HG03354 (cell line): ENCODE data around the gene S100A3.
"Not testable (repeated sequence)": the region's sequence is repeated elsewhere in the genome, so short reads cannot be mapped to it uniquely, and the experiment has no call there.

Experiments
- ATAC-seq: cut with Tn5 transposase; IDR thresholded peaks from one replicate; pipeline ENCODE4 v1.9.1; 2021; ENCODE audit warnings: mild to moderate bottlenecking; ENCODE audit not compliant: unreplicated experiment, poor library complexity, severe bottlenecking

Gene S100A3, protein sequence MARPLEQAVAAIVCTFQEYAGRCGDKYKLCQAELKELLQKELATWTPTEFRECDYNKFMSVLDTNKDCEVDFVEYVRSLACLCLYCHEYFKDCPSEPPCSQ

DNA sequence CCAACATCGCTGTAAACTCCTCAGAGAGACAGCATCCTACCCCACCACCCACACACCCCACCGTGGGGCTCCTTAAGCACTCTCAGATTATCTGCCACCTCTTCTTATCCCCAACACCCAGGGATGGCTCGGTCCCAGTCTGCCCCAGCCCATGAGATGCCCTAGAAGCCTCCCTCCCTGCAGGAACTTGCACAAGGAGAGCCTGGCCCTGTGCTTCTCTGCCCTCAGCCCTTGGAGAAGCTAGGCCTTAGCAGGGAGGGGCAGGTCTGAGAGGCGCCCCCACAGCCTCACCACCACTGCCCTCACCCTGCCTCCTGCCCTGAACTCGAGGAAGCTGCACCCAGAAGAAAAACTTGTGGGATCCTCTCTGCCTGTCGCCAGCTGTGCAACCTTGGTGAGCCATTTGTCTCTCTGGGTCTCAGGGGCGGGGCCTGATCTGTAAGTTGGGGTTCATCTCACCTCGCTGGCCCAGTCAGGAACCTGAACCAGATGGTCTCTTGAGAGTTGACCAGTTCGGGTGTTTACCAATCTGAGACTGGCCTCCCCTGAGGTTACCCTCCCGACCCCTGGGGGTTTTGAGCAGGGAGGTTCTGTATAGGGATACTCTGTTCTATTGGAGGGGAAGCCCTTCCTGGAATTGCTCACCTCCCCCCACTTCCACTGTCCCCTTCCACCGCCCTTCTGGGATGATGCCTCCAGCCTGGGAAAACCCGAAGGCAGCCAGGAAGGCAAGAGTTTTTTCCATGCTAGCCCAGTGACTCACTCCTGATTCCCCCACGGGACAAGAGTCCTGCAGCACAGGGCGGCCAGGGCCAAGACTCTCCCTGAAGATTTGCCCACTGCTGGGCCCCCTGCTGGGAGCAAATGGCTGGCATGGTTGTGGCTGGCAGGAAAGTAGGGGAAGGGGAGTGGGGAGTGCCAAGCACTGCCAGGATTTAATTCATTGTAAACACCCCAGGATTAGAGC, at the start of gene S100A3:
Gene S100A3 (minus strand): TSS at position 537 of the 967 bp plus-strand sequence. CDS start 773 bp downstream, outside the sequence.
- ATAC-seq, result no peak

DNA sequence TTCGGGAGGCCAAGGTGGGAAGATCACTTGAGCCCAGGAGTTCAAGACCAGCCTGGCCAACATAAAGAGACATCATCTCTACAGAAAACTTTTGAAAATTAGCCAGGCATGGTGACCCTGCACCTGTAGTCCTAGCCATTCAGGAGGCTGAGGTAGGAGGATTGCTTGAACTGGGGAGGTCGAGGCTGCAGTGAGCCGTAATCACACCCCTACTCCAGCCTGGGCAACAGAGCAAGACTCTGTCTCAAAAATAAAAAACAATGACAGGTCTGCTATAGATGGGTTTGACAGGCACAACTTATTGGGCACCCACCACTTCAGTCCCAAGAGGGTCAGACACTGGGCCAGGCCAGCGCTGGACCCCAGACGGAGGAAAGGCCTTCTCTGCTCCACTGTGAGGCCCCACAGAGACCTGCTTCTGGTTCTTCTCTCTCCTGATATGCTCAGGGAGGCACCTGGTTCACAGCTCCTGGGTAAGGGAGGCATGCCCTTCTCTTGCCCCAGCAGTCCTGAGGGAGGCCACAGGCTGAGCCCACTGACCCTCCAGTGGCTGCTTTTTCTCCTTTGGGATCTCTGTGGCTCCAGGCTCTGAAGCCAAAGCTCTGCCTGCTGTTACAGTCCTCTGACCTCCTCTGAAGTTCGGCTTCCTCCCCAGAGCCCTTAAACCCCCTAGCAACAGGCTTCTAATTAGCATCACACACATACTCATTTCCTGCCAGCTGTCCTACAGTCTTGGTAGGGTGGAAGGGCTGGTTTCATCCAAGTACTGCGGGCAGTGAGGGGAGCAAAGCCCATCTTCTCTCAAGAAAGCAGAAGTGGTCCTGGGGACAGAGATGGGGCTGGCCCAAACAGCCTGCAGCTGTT, 49.5 kb upstream of the S100A3 start:
- ATAC-seq, result peak; percentile 99

DNA sequence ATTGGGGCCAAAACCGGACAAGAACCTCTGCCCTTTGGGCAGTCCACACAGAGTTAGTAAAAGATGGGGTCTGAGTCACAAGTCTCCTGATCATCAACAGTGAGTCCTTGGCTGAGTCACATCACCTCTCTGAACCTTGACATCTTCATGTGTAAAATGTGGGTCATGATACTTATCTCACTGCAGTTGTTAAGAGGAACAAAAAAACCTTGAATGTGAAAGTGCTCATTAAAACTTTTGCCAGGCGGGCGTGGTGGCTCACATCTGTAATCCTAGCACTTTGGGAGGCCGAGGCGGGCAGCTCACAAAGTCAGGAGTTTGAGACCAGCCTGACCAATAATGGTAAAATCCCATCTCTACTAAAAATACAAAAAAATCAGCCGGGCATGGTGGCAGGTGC, 48.1 kb upstream of the S100A3 start:
- no peak for ATAC-seq

DNA sequence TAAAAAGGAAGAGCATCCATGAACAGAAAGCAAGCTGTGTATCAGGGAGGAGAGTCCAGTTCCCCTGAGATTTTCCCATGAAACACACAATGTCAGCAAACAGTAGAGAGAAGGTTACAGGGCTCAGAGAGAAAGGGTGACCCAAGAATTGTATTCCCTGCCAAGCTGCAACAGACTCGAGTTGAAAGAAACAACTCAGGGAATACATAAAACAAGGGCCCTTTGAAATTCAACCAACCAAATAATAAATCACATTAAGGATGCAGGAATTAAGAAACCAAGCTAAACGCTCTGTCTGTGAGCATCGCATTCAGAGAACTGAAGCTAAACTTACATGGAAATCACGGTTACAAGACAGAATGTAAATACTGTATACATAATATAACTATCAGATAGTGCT, 43.7 kb upstream of the S100A3 start:
- ATAC-seq, result no peak

DNA sequence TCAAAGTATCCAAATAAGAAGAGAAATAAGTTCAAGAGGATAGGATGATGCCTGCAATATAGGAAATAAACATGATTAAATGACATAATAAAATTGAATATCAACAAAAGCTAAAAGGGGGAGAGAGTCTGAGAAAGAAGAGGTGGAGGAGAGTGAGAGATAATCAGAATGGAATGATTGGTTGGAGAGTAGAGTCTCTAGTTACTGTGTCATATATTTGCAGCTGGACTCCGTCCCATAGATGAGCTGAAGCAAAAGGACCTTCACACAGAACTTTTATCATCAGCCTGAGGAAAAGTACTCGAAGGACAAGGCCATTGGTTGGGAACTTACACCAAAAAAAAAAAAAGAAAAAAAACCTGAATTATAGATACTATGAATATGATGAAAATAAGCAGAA, 39.4 kb upstream of the S100A3 start:
- ATAC-seq, result no peak

DNA sequence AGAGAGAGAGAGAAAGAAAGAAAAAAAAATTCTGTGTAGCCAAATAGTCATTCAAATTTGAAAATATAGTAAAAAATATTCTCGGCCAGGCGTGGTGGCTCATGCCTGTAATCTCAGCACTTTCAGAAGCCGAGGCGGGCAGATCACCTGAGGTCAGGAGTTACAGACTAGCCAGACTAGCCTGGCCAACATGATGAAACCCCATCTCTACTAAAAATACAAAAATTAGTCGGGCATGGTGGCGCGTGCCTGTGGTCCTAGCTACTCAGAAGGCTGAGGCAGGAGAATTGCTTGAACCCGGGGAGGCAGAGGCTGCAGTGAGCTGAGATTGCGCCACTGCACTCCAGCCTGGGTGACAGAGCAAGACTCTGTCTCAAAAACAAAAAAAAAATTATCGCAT, 39.0 kb upstream of the S100A3 start:
- not testable (repeated sequence) for ATAC-seq

DNA sequence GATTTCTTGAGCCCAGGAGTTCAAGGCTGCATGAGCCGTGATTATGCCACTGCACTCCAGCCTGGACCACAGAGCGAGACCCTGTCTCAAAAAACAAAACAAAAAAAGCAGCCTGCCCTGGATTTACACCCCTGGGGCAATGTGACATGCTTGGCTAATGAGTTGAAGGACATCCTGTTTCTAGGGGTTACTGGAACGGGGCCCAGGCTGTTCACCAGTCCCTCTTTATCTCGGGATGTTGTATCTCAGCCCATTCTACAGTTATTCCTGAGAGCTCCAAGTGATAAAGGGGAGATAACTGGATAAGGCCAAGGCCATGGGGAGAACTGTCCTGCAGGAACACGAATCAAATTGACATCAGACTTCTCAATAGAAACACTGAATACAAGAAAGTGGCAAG, 38.3 kb upstream of the S100A3 start:
- no peak for ATAC-seq

DNA sequence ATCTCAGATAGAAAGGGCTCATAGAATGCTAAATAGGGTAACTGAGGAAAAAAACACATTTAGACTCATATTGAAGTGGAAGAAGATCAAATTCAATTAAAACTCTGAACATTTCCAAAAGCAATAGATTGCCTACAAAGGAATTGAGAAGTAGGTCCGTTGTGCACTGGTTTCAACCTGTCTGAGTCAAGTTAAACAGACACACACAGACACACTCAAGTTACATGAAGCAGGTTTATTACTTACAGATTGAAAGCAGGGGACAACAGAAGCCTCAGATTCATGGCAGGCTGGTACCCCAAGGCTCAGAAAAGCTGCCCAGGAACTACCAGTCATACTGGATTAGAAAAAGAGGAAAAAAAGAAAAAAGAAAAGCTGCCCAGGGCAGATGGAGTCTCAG, 37.3 kb upstream of the S100A3 start:
- no peak for ATAC-seq

DNA sequence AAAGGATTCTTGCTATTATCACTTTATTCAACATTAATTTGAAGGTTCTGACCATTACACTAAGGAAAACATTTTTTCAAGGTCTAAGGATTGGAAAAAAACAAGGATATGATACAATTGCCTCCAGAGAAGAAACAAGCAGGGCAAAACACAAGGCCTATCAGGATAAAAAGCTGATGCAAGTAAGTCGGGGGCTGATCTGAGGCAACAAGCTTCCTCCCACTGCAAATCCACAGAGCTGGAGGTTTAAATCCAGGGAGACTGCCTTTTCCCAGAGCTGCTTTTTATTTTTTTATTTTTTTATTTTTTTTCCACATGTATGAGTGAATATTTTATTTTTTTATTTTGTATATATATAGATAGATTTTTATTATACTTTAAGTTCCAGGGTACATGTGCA, 35.9 kb upstream of the S100A3 start:
- ATAC-seq, result no peak

DNA sequence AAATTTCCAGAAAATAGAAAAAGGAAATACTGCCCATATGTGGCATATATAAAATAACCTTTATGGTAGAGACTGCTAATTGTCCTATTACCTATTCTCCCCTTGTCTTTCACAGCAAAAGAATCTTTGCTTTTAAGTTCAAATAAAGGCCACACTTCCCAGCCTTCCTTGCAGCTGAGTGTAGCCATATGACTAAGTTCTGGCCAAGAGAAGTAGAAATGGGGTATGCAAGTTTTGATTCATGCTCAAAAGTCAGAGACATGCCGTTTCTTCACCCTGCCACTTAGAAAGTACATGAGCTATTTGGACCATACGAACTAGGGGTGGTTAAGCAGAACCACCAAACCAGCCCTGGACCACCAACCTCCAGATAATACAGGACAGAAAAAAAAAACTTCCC, 34.9 kb upstream of the S100A3 start:
- no peak for ATAC-seq

DNA sequence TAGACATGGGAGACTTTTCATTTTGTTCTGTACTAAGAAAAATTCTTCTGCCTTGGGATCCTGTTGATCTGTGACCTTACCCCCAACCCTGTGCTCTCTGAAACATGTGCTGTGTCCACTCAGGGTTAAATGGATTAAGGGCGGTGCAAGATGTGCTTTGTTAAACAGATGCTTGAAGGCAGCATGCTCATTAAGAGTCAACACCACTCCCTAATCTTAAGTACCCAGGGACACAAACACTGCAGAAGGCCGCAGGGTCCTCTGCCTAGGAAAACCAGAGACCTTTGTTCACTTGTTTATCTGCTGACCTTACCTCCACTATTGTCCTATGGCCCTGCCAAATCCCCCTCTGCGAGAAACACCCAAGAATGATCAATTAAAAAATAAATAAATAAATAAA, 34.5 kb upstream of the S100A3 start:
- ATAC-seq, result not testable (repeated sequence)

DNA sequence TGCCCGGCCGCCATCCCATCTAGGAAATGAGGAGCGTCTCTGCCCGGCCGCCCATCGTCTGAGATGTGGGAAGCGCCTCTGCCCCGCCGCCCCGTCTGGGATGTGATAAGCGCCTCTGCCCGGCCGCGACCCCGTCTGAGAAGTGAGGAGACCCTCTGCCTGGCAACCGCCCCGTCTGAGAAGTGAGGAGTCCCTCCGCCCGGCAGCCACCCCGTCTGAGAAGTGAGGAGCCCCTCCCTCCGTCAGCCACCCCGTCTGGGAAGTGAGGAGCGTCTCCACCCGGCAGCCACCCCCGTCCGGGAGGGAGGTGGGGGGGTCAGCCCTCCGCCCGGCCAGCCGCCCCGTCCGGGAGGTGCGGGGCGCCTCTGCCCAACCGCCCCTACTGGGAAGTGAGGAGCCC, 33.8 kb upstream of the S100A3 start:
- not testable (repeated sequence) for ATAC-seq

DNA sequence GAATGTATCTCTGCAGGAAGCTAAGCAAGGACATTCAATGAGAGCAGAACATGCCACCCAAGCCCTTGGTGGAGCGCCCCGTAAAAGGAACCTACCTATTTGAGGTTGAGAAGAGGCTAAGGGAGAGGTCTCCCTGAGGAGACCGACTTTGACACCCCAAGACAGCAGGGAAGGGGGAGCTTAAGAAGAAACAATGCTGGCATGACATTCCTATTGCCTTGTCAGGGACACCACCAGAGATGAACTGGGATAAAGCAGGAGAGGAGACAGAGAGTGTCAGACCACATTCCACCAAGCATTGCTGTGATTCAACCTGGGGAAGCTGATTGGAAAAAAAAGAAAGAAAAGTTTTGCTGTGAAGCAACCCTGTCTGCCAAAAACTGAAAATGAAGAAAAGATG, 29.9 kb upstream of the S100A3 start:
- ATAC-seq, result no peak

DNA sequence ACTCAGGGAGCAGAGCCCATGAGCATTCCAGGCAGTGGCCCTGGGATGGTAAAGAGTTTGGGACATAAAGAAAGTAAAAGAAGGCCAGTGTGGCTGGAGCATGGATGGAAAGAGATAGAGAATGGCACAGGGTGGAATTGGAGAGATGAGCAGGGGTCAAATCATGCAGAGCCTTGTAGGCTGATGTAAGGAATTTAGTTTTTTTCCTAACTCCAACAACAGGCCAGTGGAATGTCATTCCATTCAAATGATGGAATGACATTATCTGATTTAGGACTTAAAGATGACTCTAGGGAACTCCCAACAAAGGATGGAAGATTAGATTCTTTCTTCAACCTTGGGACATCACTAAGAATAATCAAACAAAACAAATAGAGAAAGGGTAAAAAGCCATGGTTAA, 29.4 kb upstream of the S100A3 start:
- ATAC-seq, result no peak

DNA sequence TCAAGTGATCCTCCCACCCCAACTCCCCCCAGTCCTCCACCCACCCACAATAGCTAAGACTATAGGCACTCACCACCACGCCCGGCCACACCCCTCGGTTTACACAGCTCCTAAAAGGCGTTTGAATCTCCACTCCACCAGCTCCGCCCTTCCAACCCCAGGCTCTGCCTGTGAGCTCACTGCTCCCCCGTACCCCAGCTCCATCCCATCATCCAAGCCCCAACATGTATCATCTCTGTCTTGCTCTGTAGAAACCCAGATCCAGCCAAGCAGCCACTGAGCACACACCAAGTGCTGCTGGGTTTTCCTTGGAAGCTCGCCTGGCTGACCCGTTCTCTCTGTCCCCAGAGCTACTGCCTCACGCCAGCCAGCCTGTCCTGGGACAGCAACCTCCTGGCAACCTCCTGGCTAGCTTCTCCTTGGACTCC, 28.6 kb upstream of the S100A3 start:
- ATAC-seq, result no peak

DNA sequence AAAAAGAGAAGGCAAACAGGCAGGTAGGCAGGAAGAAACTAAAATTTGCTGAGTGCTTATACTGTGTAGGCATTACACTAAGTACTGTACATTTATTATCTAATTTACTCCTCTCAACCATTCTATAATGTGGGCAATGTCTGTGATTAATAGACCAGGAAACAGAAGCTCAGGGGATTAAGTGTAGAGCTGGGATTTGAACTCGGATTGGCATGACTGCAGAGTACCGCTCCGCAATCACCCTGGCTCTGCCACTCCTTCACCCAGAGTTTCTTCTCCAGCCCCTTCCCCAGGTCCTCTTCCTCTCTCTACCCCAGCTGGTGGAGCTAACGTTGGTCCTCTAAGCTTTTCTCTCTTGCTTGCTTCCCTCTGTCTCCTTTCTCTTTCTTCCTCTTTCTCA, 28.1 kb upstream of the S100A3 start:
- ATAC-seq, result no peak

DNA sequence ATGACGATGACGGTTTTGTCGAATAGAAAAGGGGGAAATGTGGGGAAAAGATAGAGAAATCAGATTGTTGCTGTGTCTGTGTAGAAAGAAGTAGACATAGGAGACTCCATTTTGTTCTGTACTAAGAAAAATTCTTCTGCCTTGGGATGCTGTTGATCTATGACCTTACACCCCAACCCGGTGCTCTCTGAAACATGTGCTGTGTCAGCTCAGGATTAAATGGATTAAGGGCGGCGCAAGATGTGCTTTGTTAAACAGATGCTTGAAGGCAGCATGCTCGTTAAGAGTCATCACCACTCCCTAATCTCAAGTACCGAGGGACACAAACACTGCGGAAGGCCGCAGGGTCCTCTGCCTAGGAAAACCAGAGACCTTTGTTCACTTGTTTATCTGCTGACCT, 26.4 kb upstream of the S100A3 start:
- not testable (repeated sequence) for ATAC-seq

DNA sequence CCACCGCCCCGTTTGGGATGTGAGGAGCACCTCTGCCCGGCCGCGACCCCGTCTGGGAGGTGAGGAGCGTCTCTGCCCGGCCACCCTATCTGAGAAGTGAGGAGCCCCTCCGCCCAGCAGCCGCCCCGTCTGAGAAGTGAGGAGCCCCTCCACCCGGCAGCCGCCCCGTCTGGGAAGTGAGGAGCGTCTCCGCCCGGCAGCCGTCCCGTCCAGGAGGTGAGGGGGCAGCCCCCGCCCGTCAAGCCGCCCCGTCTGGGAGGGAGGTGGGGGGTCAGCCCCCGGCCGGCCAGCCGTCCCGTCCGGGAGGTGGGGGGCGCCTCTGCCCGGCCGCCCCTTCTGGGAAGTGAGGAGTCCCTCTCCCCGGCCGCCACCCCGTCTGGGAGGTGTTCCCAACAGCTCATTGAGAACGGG, 26.0 kb upstream of the S100A3 start:
- not testable (repeated sequence) for ATAC-seq

DNA sequence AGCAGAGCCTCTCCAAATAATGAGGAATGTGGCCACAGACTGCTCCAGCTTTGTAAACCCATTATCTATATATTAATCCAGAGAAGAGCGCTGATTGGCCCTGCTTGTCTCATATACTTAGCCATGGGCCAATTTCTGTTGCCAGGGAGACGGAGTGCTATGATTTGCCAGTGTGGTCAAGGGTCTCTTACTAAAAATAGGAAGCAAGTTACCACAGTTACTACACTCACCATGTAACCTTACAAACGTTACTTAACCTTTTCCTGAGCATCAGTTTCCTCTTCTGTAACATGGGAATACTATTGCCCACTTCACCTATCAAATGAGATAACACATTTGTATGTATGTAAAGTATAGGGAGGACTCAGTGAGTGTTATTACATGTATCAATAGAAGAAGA, 24.3 kb upstream of the S100A3 start:
- no peak for ATAC-seq

DNA sequence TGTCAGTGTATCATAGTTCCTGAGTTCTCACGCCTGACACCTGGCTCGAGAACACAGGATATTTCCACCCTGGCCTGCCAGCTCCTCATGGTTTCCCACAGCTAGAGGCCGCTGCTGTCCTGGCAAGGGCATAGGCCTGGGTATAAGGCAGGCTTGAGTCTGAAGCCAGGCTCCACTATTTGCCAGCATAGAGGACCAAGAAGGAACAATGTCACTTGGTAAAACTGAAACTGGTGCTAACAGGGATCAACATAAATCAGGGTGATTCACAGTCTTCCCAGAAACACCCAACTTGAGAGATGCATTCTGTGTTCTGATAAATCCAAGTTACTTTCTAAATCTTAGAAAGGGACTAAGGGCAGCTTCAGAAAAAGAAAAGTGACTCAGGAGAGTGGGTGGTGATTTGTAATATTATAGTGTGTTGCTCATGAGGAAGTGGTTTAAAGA, 23.5 kb upstream of the S100A3 start:
- no peak for ATAC-seq
